Spinal cord (tissue), 10 donors: ENCODE measurements around the gene EEF1E1. TPM values are rescaled to one million over a fixed set of nuclear protein-coding genes. Genes with fewer than 3 reads are reported as not detected.

ENCODE experiments used
- DNase-seq, 6 donors: peaks; one replicate each; pipeline versions ENCODE4 v3.0.0 to v3.0.0-alpha.2; 2013 to 2015; ENCODE audit warnings: low spot score in 6 of 6, low read depth in 4 of 6
- H3K27ac ChIP-seq: one replicate; pipeline ENCODE4 v1.5.1; 2013; ENCODE audit warnings: low read depth, low read length, control low read depth
- H3K27me3 ChIP-seq: one replicate; pipeline ENCODE4 v1.6.1; 2013; ENCODE audit warnings: low read length; ENCODE audit not compliant: control insufficient read depth, insufficient read depth
- H3K36me3 ChIP-seq: one replicate; pipeline ENCODE4 v1.6.1; 2013; ENCODE audit warnings: low read length; ENCODE audit not compliant: control insufficient read depth, insufficient read depth
- H3K4me1 ChIP-seq: one replicate; pipeline ENCODE4 v1.6.1; 2013; ENCODE audit warnings: low read length; ENCODE audit not compliant: control insufficient read depth, insufficient read depth
- H3K4me3 ChIP-seq: one replicate; pipeline ENCODE4 v1.5.1; 2013; ENCODE audit warnings: low read depth, low read length, control low read depth
- H3K9me3 ChIP-seq: one replicate; pipeline ENCODE4 v1.6.1; 2013; ENCODE audit warnings: low read length; ENCODE audit not compliant: control insufficient read depth, insufficient read depth
- WGBS: methylation state at CpG from one replicate; pipeline ENCODE4 v1.1.5; 2013; ENCODE audit warnings: missing lambda C conversion rate; ENCODE audit not compliant: insufficient coverage; 5-methylcytosine and 5-hydroxymethylcytosine counted together
- polyA plus RNA-seq, 2 donors: library from polyadenylated mRNA; unstranded; fragments of 120-200 nt; gene quantifications; one replicate each; pipeline ENCODE4 v1.2.1, GENCODE V29; 2013; ENCODE audit not compliant: insufficient read length in 2 of 2
- total RNA-seq, 2 donors: library from RNA; depleted of rRNA in 1 of 2; stranded (reverse); fragments of 120-200 nt in 1 of 2; fragments of >200 nt in 1 of 2; gene quantifications; one replicate each; pipeline versions ENCODE4 v1.2.3 to v1.2.4, GENCODE V29; 2013 to 2014
- donor health status: healthy.

EEF1E1 gene
- total and polyA plus RNA-seq, 4 donors, result 38.2 to 66.7 (median 54.2) TPM

- no peaks in the 10 kb centered on the region for H3K4me1 ChIP-seq
- no peaks in the 10 kb centered on the region for H3K36me3 ChIP-seq
- no peak for DNase-seq
- H3K27ac ChIP-seq, result no peak overlapping the region
- 100% methylated on average over 2 of the region's 4 CpGs for WGBS
- H3K9me3 ChIP-seq, result no peaks in the 10 kb centered on the region
- no peaks in the 10 kb centered on the region for H3K27me3 ChIP-seq
- H3K4me3 ChIP-seq, result no peak overlapping the region
Measured at GRCh38 chr6:8066108-8066507, 36.2 kb downstream of the EEF1E1 start.

- 100% methylated on average over 2 of the region's 4 CpGs for WGBS
- no peak overlapping the region for H3K4me3 ChIP-seq
- no peaks in the 10 kb centered on the region for H3K4me1 ChIP-seq
- no peaks in the 10 kb centered on the region for H3K9me3 ChIP-seq
- no peak for DNase-seq
- H3K27me3 ChIP-seq, result no peaks in the 10 kb centered on the region
- peaks cover 1% of the 10 kb centered on the region for H3K36me3 ChIP-seq
- H3K27ac ChIP-seq, result no peak overlapping the region
Measured at GRCh38 chr6:8065519-8065911, 36.8 kb downstream of the EEF1E1 start.

- Histone ChIP-seq H3K4me3 (peak overlapping the region; percentile 94), H3K27me3 (no peaks in the 10 kb centered on the region), H3K4me1 (no peaks in the 10 kb centered on the region), H3K27ac (peak overlapping the region; percentile 92), H3K36me3 (peaks cover 5% of the 10 kb centered on the region), H3K9me3 (no peaks in the 10 kb centered on the region)
- WGBS, result 100% methylated on average over 3 of the region's 7 CpGs
- DNase-seq, result no peak
Measured at GRCh38 chr6:8064638-8065518, 37.5 kb downstream of the EEF1E1 start.

- 0% methylated on average over 36 of the region's 64 CpGs for WGBS
- peak; percentile 90 to 99 (median 97) for DNase-seq
- Histone ChIP-seq H3K4me3 (peak within 1 kb of the TSS; percentile 94), H3K4me1 (no peaks in the 10 kb centered on the region), H3K36me3 (peaks cover 5% of the 10 kb centered on the region), H3K27ac (peak within 1 kb of the TSS; percentile 92), H3K9me3 (no peaks in the 10 kb centered on the region), H3K27me3 (no peaks in the 10 kb centered on the region)
Measured at GRCh38 chr6:8063761-8064637, 38.3 kb downstream of the EEF1E1 start, which contains the start of gene BLOC1S5. TSS of gene BLOC1S5 (minus strand) at chr6:8064389. CDS start at chr6:8064376, 13 bp downstream.

- Histone ChIP-seq H3K27me3 (no peaks in the 10 kb centered on the region), H3K36me3 (peaks cover 7% of the 10 kb centered on the region), H3K4me1 (no peaks in the 10 kb centered on the region), H3K9me3 (no peaks in the 10 kb centered on the region), H3K4me3 (no peak overlapping the region), H3K27ac (no peak overlapping the region)
- 95% methylated on average over 3 of the region's 4 CpGs for WGBS
- no peak for DNase-seq
Measured at GRCh38 chr6:8061736-8062135, 40.6 kb downstream of the EEF1E1 start.

GRCh38 chr6:8060346-8060745 is 42.0 kb downstream of the EEF1E1 start:
- H3K27ac ChIP-seq, result no peak overlapping the region
- no peaks in the 10 kb centered on the region for H3K27me3 ChIP-seq
- no peak overlapping the region for H3K4me3 ChIP-seq
- H3K36me3 ChIP-seq, result peaks cover 7% of the 10 kb centered on the region
- WGBS, result 85% methylated on average over 2 of the region's 3 CpGs
- DNase-seq, result no peak
- no peaks in the 10 kb centered on the region for H3K9me3 ChIP-seq
- H3K4me1 ChIP-seq, result no peaks in the 10 kb centered on the region

GRCh38 chr6:8059129-8059528 is 43.2 kb downstream of the EEF1E1 start:
- Histone ChIP-seq H3K9me3 (no peaks in the 10 kb centered on the region), H3K36me3 (peaks cover 7% of the 10 kb centered on the region)
- DNase-seq, result peak in 2 of 6 donors; percentile 38 to 75

GRCh38 chr6:8057793-8058192 is 44.6 kb downstream of the EEF1E1 start:
- no CpG with 5 or more reads among the region's 3 CpGs for WGBS
- Histone ChIP-seq H3K36me3 (peaks cover 7% of the 10 kb centered on the region), H3K27me3 (no peaks in the 10 kb centered on the region), H3K27ac (no peak overlapping the region), H3K9me3 (no peaks in the 10 kb centered on the region), H3K4me3 (no peak overlapping the region), H3K4me1 (no peaks in the 10 kb centered on the region)
- no peak for DNase-seq

More at GRCh38 chr6:8059129-8059528, 43.2 kb downstream of the EEF1E1 start:
- Histone ChIP-seq H3K4me3 (no peak overlapping the region), H3K27me3 (no peaks in the 10 kb centered on the region), H3K27ac (no peak overlapping the region), H3K4me1 (no peaks in the 10 kb centered on the region)

GRCh38 chr6:8057263-8057662 is 45.1 kb downstream of the EEF1E1 start:
- H3K4me3 ChIP-seq, result no peak overlapping the region
- no peaks in the 10 kb centered on the region for H3K4me1 ChIP-seq
- H3K36me3 ChIP-seq, result peaks cover 7% of the 10 kb centered on the region
- peak in 1 of 6 donors; percentile 31 for DNase-seq
- WGBS, result no CpG with 5 or more reads among the region's 4 CpGs
- H3K27ac ChIP-seq, result no peak overlapping the region
- no peaks in the 10 kb centered on the region for H3K9me3 ChIP-seq
- no peaks in the 10 kb centered on the region for H3K27me3 ChIP-seq
